Colonic mucosa (tissue), 4 donors: ENCODE results near the gene CHMP4A. TPM values are rescaled to one million over a fixed set of nuclear protein-coding genes. Genes with fewer than 3 reads are reported as not detected.
"Not testable (repeated sequence)": the region's sequence is repeated elsewhere in the genome, so short reads cannot be mapped to it uniquely, and the experiment has no call there.

Experiments used
- DNase-seq: peaks from one replicate; pipeline ENCODE4 v3.0.0-alpha.2; 2020
- H3K27ac ChIP-seq: fragments of 200-600 bp; one replicate; pipeline ENCODE4 v1.8.0; 2021
- H3K27me3 ChIP-seq: fragments of 200-600 bp; one replicate; pipeline ENCODE4 v1.8.0; 2021
- H3K36me3 ChIP-seq: fragments of 200-600 bp; one replicate; pipeline ENCODE4 v1.8.0; 2021
- H3K4me1 ChIP-seq: fragments of 200-600 bp; one replicate; pipeline ENCODE4 v1.8.0; 2021; ENCODE audit warnings: mild to moderate bottlenecking
- H3K4me3 ChIP-seq: fragments of 200-600 bp; one replicate; pipeline ENCODE4 v1.8.0; 2021
- H3K9ac ChIP-seq, 2 donors: one replicate each; pipeline ENCODE4 v1.7.0; 2013; ENCODE audit warnings: control low read depth in 2 of 2, low read depth in 2 of 2, low read length in 2 of 2
- H3K9me3 ChIP-seq: fragments of 200-600 bp; one replicate; pipeline ENCODE4 v1.8.0; 2021
- intact Hi-C: fragments of 100-400 bp; cut with DNase I; formaldehyde crosslinking; loops from one replicate; pipeline ENCODE4 v1.14.1; 2022
- total RNA-seq, 2 donors: library from RNA; stranded (reverse); fragmentation: NEBNext Ultra II Directional in 1 of 2; extraction: Animal tissue kit (Norgen Biotek cat#: 25700) in 1 of 2; gene quantifications; one replicate each; pipeline ENCODE4 v1.2.1, GENCODE V29; 2021
- TF ChIP-seq, protein P1 (sequence below): fragments of 200-600 bp; IDR thresholded peaks from one replicate; pipeline ENCODE4 v1.8.0; 2022; ENCODE audit warnings: antibody characterized with exemption, mild to moderate bottlenecking
- donor health status: healthy.
- donor health status: DM: no; HTN: no; CAD: no.
- donor health status: DM: no; HTN: no; CAD: no.

Gene CHMP4A
- total RNA-seq, 2 donors from 2014 or later: 47.8 to 48.0 TPM

DNA sequence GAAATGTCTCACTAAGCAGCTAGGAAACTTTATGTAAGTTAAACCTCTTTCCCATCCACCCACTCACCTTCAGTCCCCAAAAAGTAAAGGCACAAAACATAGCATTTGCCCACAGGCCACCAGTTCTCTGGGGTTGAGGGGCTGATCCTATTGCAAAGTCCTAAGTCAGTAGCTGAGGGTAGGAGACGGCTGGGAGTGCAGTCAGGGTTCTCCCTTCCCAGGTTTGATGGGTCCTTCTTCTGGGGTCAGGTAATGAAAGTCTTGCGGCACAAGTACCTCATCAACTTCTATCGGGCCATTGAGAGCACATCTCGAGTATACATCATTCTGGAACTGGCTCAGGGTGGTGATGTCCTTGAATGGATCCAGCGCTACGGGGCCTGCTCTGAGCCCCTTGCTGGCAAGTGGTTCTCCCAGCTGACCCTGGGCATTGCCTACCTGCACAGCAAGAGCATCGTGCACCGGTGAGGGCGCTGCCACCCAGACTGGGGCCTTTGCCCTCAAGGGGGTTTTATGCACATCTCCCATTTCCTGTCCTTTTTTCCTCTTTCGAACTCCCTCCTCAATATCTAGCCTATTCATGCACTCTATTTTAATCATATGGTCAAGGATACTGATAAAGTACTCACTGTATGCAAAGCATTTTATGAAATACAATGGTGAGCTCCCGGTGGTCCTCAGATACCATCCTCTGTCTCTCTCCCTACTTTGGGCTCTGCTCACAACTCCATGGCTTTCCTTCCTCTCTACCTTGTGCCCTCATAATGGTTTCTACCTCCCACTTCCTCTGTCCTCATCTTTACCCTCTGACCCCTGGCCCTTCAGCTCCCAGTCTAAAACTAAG is 6.8 kb downstream of the CHMP4A start:
- Histone ChIP-seq H3K4me1 (no peaks in the 10 kb centered on the region), H3K36me3 (no peaks in the 10 kb centered on the region), H3K9ac (no peak overlapping the region), H3K9me3 (no peaks in the 10 kb centered on the region), H3K4me3 (no peak overlapping the region), H3K27ac (no peak overlapping the region), H3K27me3 (no peaks in the 10 kb centered on the region)
- no peak for DNase-seq
- intact Hi-C loops: no loop called here
- TF ChIP-seq, protein P1, sequence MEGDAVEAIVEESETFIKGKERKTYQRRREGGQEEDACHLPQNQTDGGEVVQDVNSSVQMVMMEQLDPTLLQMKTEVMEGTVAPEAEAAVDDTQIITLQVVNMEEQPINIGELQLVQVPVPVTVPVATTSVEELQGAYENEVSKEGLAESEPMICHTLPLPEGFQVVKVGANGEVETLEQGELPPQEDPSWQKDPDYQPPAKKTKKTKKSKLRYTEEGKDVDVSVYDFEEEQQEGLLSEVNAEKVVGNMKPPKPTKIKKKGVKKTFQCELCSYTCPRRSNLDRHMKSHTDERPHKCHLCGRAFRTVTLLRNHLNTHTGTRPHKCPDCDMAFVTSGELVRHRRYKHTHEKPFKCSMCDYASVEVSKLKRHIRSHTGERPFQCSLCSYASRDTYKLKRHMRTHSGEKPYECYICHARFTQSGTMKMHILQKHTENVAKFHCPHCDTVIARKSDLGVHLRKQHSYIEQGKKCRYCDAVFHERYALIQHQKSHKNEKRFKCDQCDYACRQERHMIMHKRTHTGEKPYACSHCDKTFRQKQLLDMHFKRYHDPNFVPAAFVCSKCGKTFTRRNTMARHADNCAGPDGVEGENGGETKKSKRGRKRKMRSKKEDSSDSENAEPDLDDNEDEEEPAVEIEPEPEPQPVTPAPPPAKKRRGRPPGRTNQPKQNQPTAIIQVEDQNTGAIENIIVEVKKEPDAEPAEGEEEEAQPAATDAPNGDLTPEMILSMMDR: no peak

DNA sequence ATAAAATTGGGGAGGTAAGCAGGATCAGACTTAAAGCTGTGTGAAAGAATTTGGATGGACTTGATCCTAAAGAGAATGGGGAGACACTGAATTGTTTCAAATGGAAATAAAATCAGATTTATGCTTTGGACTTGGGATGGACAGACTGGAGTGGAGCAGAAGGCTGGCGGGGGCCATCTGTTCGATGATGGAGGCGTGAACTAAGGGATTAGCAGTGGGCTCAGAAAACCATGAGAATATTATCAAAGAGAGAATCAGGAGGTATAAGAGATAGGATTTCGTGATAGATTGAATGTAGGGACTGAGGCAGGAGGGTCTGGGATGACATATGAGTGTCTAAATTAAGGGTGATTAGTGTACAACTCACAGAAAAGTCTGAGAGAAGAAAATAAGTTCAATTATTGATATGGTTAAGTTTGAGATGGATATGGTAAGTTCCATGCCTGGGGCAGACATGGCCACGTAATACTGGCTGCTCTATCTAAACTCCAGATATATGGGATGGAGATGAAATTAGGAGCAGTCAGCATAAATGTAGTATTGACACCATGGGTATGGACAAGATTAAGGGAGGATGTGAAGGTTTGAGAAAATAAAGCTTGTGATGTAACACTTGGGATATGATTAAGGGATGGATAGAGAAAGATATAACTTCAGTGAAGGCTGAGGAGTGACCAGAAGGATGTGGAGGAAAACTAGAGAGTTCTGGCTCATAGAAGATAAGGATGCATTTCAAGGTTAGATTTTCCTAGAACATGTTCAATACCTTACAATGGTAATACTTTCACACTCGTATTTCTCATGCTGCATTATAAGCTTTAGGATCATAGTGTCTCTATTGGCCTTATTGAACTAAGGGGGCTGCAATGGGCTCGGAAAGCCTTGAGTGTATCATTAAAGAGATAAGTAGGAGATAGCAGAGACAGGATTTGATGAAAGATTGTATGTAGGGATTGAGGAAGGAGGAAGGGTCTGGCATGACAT is 8.8 kb downstream of the CHMP4A start:
- no peaks in the 10 kb centered on the region for H3K36me3 ChIP-seq
- DNase-seq: no peak
- H3K9me3 ChIP-seq: no peaks in the 10 kb centered on the region
- no peak overlapping the region for H3K9ac ChIP-seq
- H3K4me3 ChIP-seq: no peak overlapping the region
- no peaks in the 10 kb centered on the region for H3K27me3 ChIP-seq
- TF ChIP-seq, protein P1: no peak
- intact Hi-C loops: no loop called here
- no peak overlapping the region for H3K27ac ChIP-seq
- H3K4me1 ChIP-seq: no peaks in the 10 kb centered on the region

DNA sequence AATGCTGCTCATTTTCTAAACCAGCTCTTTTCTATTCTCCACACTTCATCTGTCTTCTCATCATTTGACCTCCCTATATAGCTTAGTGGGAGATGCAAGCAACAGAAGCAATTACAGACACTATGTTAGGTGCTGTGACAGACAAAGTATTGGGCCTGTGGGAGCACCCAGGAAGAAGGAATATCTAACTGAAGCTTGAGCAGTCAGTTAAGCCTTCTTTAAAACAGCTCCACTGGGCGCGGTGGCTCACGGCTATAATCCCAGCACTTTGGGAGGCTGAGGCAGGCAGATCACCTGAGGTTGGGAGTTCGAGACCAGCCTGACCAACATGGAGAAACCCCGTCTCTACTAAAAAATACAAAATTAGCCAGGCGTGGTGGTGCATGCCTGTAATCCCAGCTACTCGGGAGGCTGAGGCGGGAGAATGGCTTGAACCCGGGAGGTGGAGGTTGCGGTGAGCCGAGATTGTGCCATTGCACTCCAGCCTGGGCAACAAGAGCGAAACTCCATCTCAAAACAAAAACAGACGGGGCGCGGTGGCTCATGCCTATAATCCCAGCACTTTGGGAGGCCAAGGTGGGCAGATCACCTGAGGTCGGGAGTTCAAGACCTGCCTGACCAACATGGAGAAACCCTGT is 9.9 kb downstream of the CHMP4A start:
- H3K4me3 ChIP-seq, H3K27me3 ChIP-seq, H3K9me3 ChIP-seq, intact Hi-C loops, H3K9ac ChIP-seq, DNase-seq, H3K4me1 ChIP-seq, H3K36me3 ChIP-seq, H3K27ac ChIP-seq: not testable (repeated sequence)

DNA sequence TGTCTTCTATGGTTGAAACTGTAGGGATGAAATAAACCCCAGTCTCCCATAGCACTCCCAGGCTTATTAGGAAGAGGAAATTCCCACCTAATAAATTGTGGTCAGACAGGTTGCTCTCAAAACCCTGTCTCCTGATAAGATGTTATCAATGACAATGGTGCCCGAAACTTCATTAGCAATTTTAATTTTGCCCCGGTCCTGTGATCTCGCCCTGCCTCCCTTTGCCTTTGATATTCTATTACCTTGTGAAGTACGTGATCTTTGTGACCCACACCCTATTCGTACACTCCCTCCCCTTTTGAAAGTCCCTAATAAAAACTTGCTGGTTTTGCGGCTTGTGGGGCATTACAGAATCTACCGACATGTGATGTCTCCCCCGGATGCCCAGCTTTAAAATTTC is 10.8 kb downstream of the CHMP4A start:
- H3K4me1 ChIP-seq, H3K9me3 ChIP-seq, H3K36me3 ChIP-seq, H3K9ac ChIP-seq, H3K27ac ChIP-seq, intact Hi-C loops, DNase-seq, H3K27me3 ChIP-seq, H3K4me3 ChIP-seq: not testable (repeated sequence)

DNA sequence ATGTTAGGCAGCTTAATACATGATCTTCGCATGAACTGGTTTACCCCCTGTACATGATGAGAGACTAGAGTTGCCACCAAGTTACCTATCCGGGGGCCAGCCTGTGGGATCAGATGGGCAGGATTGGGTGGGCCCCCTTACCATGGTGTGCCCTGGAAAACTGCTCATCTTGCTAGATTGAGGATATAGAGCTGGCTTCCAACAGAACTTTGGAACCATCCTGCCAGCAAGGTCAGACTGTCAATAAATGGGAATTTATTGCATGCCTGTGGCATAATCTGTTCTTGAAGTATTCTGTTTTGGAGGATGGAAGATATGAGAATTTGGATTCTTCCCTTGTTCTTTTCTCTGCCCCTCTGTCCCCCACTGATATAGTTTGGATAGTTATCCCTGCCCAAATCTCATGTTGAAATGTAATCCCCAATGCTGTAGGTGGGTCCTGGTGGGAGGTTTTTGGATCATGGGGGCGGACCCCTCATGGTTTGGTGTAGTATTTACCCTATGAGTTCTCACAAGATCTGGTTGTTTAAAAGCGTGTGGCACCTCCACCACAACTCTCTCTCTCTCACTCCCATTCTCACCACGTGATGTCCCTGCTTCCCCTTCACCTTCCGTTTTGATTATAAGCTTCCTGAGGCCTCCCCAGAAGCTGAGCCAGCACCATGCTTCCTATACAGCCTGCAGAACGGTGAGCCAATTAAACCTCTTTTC is 14.3 kb downstream of the CHMP4A start:
- Histone ChIP-seq H3K27ac (peak overlapping the region; percentile 23), H3K9ac (no peak overlapping the region), H3K4me1 (peaks cover 4% of the 10 kb centered on the region), H3K9me3 (no peaks in the 10 kb centered on the region), H3K27me3 (no peaks in the 10 kb centered on the region), H3K4me3 (no peak overlapping the region), H3K36me3 (no peaks in the 10 kb centered on the region)
- no peak for DNase-seq
- intact Hi-C loops: no loop called here
- TF ChIP-seq, protein P1: no peak

DNA sequence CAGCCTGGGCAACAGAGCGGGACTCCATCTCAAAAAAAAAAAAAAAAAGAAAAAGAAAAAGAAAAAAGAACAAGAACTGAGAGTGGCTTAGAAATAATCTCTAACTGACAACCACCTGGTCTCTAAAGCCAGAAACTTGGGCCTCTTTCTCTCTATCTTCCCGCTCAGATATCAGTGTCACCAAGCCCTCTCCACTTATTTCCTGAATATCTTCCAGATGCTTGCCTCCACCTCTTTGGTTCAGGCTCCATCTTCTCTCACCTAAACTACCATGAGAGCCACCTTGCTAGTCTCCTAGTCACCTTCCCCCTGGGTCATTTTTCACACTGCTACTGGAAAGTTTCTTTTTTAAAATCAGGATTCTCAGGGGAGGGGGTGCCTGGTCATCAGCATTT is 16.2 kb downstream of the CHMP4A start:
- intact Hi-C loops: no loop called here
- no peaks in the 10 kb centered on the region for H3K9me3 ChIP-seq
- DNase-seq: no peak
- H3K27ac ChIP-seq: no peak overlapping the region
- no peaks in the 10 kb centered on the region for H3K27me3 ChIP-seq
- H3K4me3 ChIP-seq: no peak overlapping the region
- H3K9ac ChIP-seq: no peak overlapping the region
- H3K4me1 ChIP-seq: peaks cover 4% of the 10 kb centered on the region
- TF ChIP-seq, protein P1: no peak
- no peaks in the 10 kb centered on the region for H3K36me3 ChIP-seq
